GM12878 (cell line): ENCODE data around the gene CNN2. TPM values are rescaled to one million over a fixed set of nuclear protein-coding genes. Genes with fewer than 3 reads are reported as not detected.

ENCODE experiments used
- ATAC-seq: fragments of 200-7000 bp; cut with Tn5 transposase; 3 replicates; pipeline ENCODE4 v1.9.1; 2020; ENCODE audit warnings: mild to moderate bottlenecking, moderate library complexity
- BruUV-seq: library from RNA; stranded (reverse); fragments of 400-500 nt; replicated peaks from 2 replicates; lab custom pipeline; 2021; lab: Mats Ljungman, UMichigan
- CTCF ChIA-PET: fragments of 300-600 bp; sonication (Branson Sonifier 250); formaldehyde crosslinking; extraction: SDS; loops from one replicate; lab custom pipeline; 2021; ENCODE audit warnings: inconsistent platforms; lab: Yijun Ruan, JAX
- POLR2A ChIA-PET: fragments of 350-600 bp; formaldehyde crosslinking; extraction: SDS; loops from one replicate; lab custom pipeline; 2021; ENCODE audit warnings: inconsistent platforms; lab: Charles Lee
- RAD21 ChIA-PET: fragments of 300-600 bp; sonication (Branson Sonifier 250); formaldehyde crosslinking; loops from one replicate; lab custom pipeline; 2023; ENCODE audit warnings: antibody characterized with exemption; ENCODE audit not compliant: unreplicated experiment; lab: Charles Lee
- SMC1A ChIA-PET: fragments of 300-600 bp; sonication (Branson Sonifier 250); formaldehyde crosslinking; loops from one replicate; lab custom pipeline; 2023; ENCODE audit not compliant: unreplicated experiment, uncharacterized antibody; lab: Charles Lee
- DNase-seq: peaks from one replicate; pipeline ENCODE4 v3.0.0-alpha.2; 2011; ENCODE audit warnings: low read depth, low spot score
- FAIRE-seq: peaks from 3 replicates; lab custom pipeline; 2011; peaks lifted over from hg19 to GRCh38; lab: Jason Lieb, UNC
- H2AFZ ChIP-seq: 2 replicates; pipeline ENCODE4 v1.6.0; 2011; ENCODE audit warnings: low read depth, low read length, control low read depth; ENCODE audit not compliant: control insufficient read depth
- H3K27ac ChIP-seq: 2 replicates; pipeline ENCODE4 v1.5.1; 2011; ENCODE audit warnings: control low read depth; ENCODE audit not compliant: control insufficient read depth, insufficient read depth
- H3K27me3 ChIP-seq, 2 experiments: replicated peaks in 1 of 2; 2 replicates each; pipeline versions ENCODE4 v1.6.0 to v1.6.1; 2011; ENCODE audit warnings: low read length in 1 of 2; ENCODE audit not compliant: control insufficient read depth in 2 of 2, insufficient read depth in 2 of 2
- H3K36me3 ChIP-seq, 2 experiments: 2 replicates each; pipeline ENCODE4 v1.5.1; 2011; ENCODE audit warnings: low read length in 1 of 2; ENCODE audit not compliant: control insufficient read depth in 2 of 2, insufficient read depth in 2 of 2
- H3K4me1 ChIP-seq: 2 replicates; pipeline ENCODE4 v1.6.1; 2011; ENCODE audit warnings: mild to moderate bottlenecking, low read length, moderate library complexity, mixed read lengths; ENCODE audit not compliant: control insufficient read depth, insufficient read depth
- H3K4me2 ChIP-seq: 2 replicates; pipeline ENCODE4 v1.6.0; 2011; ENCODE audit warnings: control low read depth; ENCODE audit not compliant: control insufficient read depth, insufficient read depth
- H3K4me3 ChIP-seq: fragments of 200-600 bp; sonication (generic); 2 replicates; pipeline ENCODE4 v1.5.1; 2016
- H3K79me2 ChIP-seq: 2 replicates; pipeline ENCODE4 v1.6.0; 2011; ENCODE audit warnings: low read length; ENCODE audit not compliant: control insufficient read depth, insufficient read depth
- H3K9ac ChIP-seq: 2 replicates; pipeline ENCODE4 v1.8.0; 2011; ENCODE audit warnings: low read length, control low read depth, mixed read lengths; ENCODE audit not compliant: control insufficient read depth, insufficient read depth
- H3K9me3 ChIP-seq: replicated peaks from 3 replicates; pipeline ENCODE4 v1.5.1; 2011; ENCODE audit warnings: mild to moderate bottlenecking, low read length; ENCODE audit not compliant: control insufficient read depth, insufficient read depth
- H4K20me1 ChIP-seq: 2 replicates; pipeline ENCODE4 v1.6.0; 2011; ENCODE audit not compliant: control insufficient read depth, insufficient read depth
- BCL11A ChIP-seq: IDR thresholded peaks from 2 replicates; pipeline ENCODE4 v1.6.1; 2011; ENCODE audit warnings: low read depth, low read length
- CBFB ChIP-seq: IDR thresholded peaks from 2 replicates; pipeline ENCODE4 v1.6.1; 2016; ENCODE audit warnings: antibody characterized with exemption, low read depth
- ETV6 ChIP-seq, 2 experiments: fragments of 450-650 bp in 1 of 2; IDR thresholded peaks in 1 of 2; conservative IDR thresholded peaks in 1 of 2; 2 replicates each; pipeline ENCODE4 v1.6.1; 2014; ENCODE audit warnings: antibody characterized with exemption in 1 of 2, borderline replicate concordance in 1 of 2, low read depth in 1 of 2, mild to moderate bottlenecking in 1 of 2, moderate library complexity in 1 of 2
- JUNB ChIP-seq: IDR thresholded peaks from 2 replicates; pipeline ENCODE4 v1.6.1; 2016; ENCODE audit warnings: antibody characterized with exemption, mild to moderate bottlenecking
- JUND ChIP-seq: IDR thresholded peaks from 2 replicates; pipeline ENCODE4 v1.6.1; 2012; ENCODE audit warnings: low read depth, mild to moderate bottlenecking, low read length, improper control_type of control experiment, moderate library complexity
- KDM1A ChIP-seq: fragments of 200-600 bp; sonication (generic); IDR thresholded peaks from 2 replicates; pipeline ENCODE4 v1.6.1; 2016; ENCODE audit warnings: borderline replicate concordance
- NR2F1 ChIP-seq: fragments of 450-650 bp; conservative IDR thresholded peaks from 2 replicates; pipeline ENCODE4 v1.6.1; 2017; ENCODE audit warnings: mild to moderate bottlenecking
- POLR2AphosphoS5 ChIP-seq: IDR thresholded peaks from 2 replicates; pipeline ENCODE4 v1.6.1; 2011; ENCODE audit warnings: mild to moderate bottlenecking, low read length, inconsistent platforms
- SMC3 ChIP-seq: IDR thresholded peaks from 2 replicates; pipeline ENCODE4 v1.6.1; 2011; ENCODE audit warnings: low read length, improper control_type of control experiment, borderline replicate concordance
- SUPT20H ChIP-seq: IDR thresholded peaks from 2 replicates; pipeline ENCODE4 v1.6.1; 2011; ENCODE audit warnings: low read depth, mild to moderate bottlenecking, low read length, moderate library complexity, borderline replicate concordance; ENCODE audit not compliant: control insufficient read depth
- ZNF622 ChIP-seq: fragments of 450-650 bp; IDR thresholded peaks from 2 replicates; pipeline ENCODE4 v1.6.1; 2017; ENCODE audit warnings: mild to moderate bottlenecking, inconsistent platforms
- WGBS: methylation state at CpG from one replicate; pipeline ENCODE4 v1.1.6; 2016; ENCODE audit warnings: low lambda C conversion rate; ENCODE audit not compliant: insufficient replicate concordance, insufficient coverage; ENCODE audit errors: missing lambda C conversion rate; 5-methylcytosine and 5-hydroxymethylcytosine counted together
- in situ Hi-C: fragments of 300-500 bp; cut with MboI; formaldehyde crosslinking; loops from 9 replicates; pipeline ENCODE4 v1.14.3; 2018; ENCODE audit warnings: mixed read lengths
- intact Hi-C: fragments of 100-400 bp; cut with micrococcal nuclease; formaldehyde crosslinking; loops from one replicate; pipeline ENCODE4 v1.14.2; 2022; ENCODE audit not compliant: unreplicated experiment
- polyA plus RNA-seq, 11 experiments: library from polyadenylated mRNA; depleted of rRNA in 4 of 11; unstranded in 6 of 11; stranded (reverse) in 5 of 11; fragments of >200 nt; fragmentation: Nextera tagmentation in 4 of 11; fragmentation: Illumina TruSeq in 1 of 11; extraction: Ambion mirVana in 4 of 11; extraction: Trizol in 1 of 11; gene quantifications; 1 replicate in 1 of 11; 2 replicates in 10 of 11; pipeline versions ENCODE4 v1.2.1 to v1.2.3, GENCODE V29; 2011 to 2016; ENCODE audit warnings: inconsistent platforms in 2 of 11, missing spikeins in 2 of 11, low read depth in 1 of 11
- total RNA-seq, 4 experiments: library from RNA; depleted of rRNA in 3 of 4; stranded (reverse); fragments of >200 nt in 3 of 4; fragmentation: Illumina TruSeq in 1 of 4; extraction: Trizol in 1 of 4; gene quantifications; 2 replicates each; pipeline versions ENCODE4 v1.2.1 to v1.2.3, GENCODE V29; 2013 to 2021
- TF ChIP-seq, protein P1 (sequence below): fragments of 150-350 bp; IDR thresholded peaks from 2 replicates; pipeline ENCODE4 v1.6.1; 2016; ENCODE audit warnings: low read depth, low read length

CNN2 gene
- total and polyA plus RNA-seq, 10 of the 15 experiments (the other 5 are each of a cell fraction or from before 2014, with no cell fraction given), result 34.7 to 311 (median 172) TPM

GRCh38 chr19:1017115-1017905, 9.1 kb upstream of the CNN2 start (continued):
- TF ChIP-seq BCL11A (no peak), POLR2AphosphoS5 (peak; percentile 50; the same call in 1 of the 2 replicates), JUND (no peak), KDM1A (no peak)

GRCh38 chr19:1017906-1018305, 8.5 kb upstream of the CNN2 start:
- Histone ChIP-seq H3K36me3 (peaks cover 3 to 16% of the 10 kb centered on the region in 2 experiments; a peak in 2 of 4 replicates), H3K9ac (peak overlapping the region; percentile 68), H3K4me2 (peak overlapping the region; percentile 48), H3K79me2 (peaks cover 67% of the 10 kb centered on the region), H3K27ac (peak overlapping the region; percentile 65; the same call in 1 of the 2 replicates), H2AFZ (no peak overlapping the region), H3K4me3 (peak overlapping the region; percentile 83), H3K4me1 (peaks cover 32% of the 10 kb centered on the region), H3K27me3 (no peaks in the 10 kb centered on the region), H4K20me1 (peaks cover 6% of the 10 kb centered on the region; the same call in 1 of the 2 replicates), H3K9me3 (no peaks in the 10 kb centered on the region)
- RAD21 ChIA-PET, result no interaction called here
- SMC1A ChIA-PET, result no interaction called here
- intact Hi-C loops, result no loop called here
- in situ Hi-C loops, result no loop called here
- no TSS peak for BruUV-seq
- DNase-seq (no peak), ATAC-seq (no peak), FAIRE-seq (no peak)
- POLR2A ChIA-PET, result interaction anchor here (0.7 kb wide), 1 partner anchor 72 kb away, joined by 3 read pairs; no protein-coding TSS in a partner anchor
- CTCF ChIA-PET, result no interaction called here
- TF ChIP-seq NR2F1 (no peak), SUPT20H (no peak), JUNB (no peak), CBFB (no peak), ETV6 (conservative IDR thresholded peaks at IDR 0.05 in 1 of 2, IDR thresholded peaks at IDR 0.05 in 1 of 2; ENCODE audit: borderline replicate concordance in 1 of 2, low read depth in 1 of 2) (no peak), SMC3 (no peak), ZNF622 (no peak)
- TF ChIP-seq, protein P1, sequence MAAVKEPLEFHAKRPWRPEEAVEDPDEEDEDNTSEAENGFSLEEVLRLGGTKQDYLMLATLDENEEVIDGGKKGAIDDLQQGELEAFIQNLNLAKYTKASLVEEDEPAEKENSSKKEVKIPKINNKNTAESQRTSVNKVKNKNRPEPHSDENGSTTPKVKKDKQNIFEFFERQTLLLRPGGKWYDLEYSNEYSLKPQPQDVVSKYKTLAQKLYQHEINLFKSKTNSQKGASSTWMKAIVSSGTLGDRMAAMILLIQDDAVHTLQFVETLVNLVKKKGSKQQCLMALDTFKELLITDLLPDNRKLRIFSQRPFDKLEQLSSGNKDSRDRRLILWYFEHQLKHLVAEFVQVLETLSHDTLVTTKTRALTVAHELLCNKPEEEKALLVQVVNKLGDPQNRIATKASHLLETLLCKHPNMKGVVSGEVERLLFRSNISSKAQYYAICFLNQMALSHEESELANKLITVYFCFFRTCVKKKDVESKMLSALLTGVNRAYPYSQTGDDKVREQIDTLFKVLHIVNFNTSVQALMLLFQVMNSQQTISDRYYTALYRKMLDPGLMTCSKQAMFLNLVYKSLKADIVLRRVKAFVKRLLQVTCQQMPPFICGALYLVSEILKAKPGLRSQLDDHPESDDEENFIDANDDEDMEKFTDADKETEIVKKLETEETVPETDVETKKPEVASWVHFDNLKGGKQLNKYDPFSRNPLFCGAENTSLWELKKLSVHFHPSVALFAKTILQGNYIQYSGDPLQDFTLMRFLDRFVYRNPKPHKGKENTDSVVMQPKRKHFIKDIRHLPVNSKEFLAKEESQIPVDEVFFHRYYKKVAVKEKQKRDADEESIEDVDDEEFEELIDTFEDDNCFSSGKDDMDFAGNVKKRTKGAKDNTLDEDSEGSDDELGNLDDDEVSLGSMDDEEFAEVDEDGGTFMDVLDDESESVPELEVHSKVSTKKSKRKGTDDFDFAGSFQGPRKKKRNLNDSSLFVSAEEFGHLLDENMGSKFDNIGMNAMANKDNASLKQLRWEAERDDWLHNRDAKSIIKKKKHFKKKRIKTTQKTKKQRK, result no peak
- 68% methylated on average over 9 of the region's 9 CpGs for WGBS
